ENCODE measurements around the gene SLC6A9. TPM values are rescaled to one million over a fixed set of nuclear protein-coding genes. Genes with fewer than 3 reads are reported as not detected.

SLC6A9 gene
- total and polyA plus RNA-seq, 4 donors: 21.9 to 143 (median 74.6) TPM

Other genes with a start within 250 kb of the SLC6A9 start
- under 1 TPM in 1 of 2 donors, not detected in 1; 0.61 TPM for gene ARTN, start 97.7 kb downstream of the SLC6A9 start, total RNA-seq
- 1 to 10 TPM; 1.9 to 3.2 TPM for gene ARTN, start 97.7 kb downstream of the SLC6A9 start, polyA plus RNA-seq (ENCODE audit: insufficient read length in 2 of 2)
- gene IPO13, start 84.5 kb downstream of the SLC6A9 start, total RNA-seq: 10 to 100 TPM; 22.6 to 37.1 TPM
- gene IPO13, start 84.5 kb downstream of the SLC6A9 start, polyA plus RNA-seq (ENCODE audit: insufficient read length in 2 of 2): 10 to 100 TPM; 68.6 to 73.2 TPM
- 10 to 100 TPM; 14.3 to 15.4 TPM for gene DPH2, start 61.5 kb downstream of the SLC6A9 start, total RNA-seq
- 10 to 100 TPM; 23.0 to 27.4 TPM for gene DPH2, start 61.5 kb downstream of the SLC6A9 start, polyA plus RNA-seq (ENCODE audit: insufficient read length in 2 of 2)
- 100 to 1,000 TPM; 170 to 173 TPM for gene ATP6V0B, start 56.5 kb downstream of the SLC6A9 start, total RNA-seq
- 100 to 1,000 TPM; 223 to 264 TPM for gene ATP6V0B, start 56.5 kb downstream of the SLC6A9 start, polyA plus RNA-seq (ENCODE audit: insufficient read length in 2 of 2)
- gene B4GALT2, start 52.3 kb downstream of the SLC6A9 start, total RNA-seq: 10 to 100 TPM; 34.8 to 85.7 TPM
- gene B4GALT2, start 52.3 kb downstream of the SLC6A9 start, polyA plus RNA-seq (ENCODE audit: insufficient read length in 2 of 2): 100 to 1,000 TPM; 134 to 139 TPM
- 10 to 100 TPM in 1 of 2 donors, 1 to 10 TPM in 1; 5.4 to 12.4 TPM for gene CCDC24, start 39.9 kb downstream of the SLC6A9 start, total RNA-seq
- gene CCDC24, start 39.9 kb downstream of the SLC6A9 start, polyA plus RNA-seq (ENCODE audit: insufficient read length in 2 of 2): 10 to 100 TPM; 18.2 to 25.6 TPM
- gene KLF17, start 87.4 kb upstream of the SLC6A9 start, total RNA-seq: under 1 TPM; 0.17 to 0.69 TPM
- gene KLF17, start 87.4 kb upstream of the SLC6A9 start, polyA plus RNA-seq (ENCODE audit: insufficient read length in 2 of 2): under 1 TPM; 0.22 to 0.36 TPM
- not detected for gene KLF18, start 110.2 kb upstream of the SLC6A9 start, total RNA-seq
- gene KLF18, start 110.2 kb upstream of the SLC6A9 start, polyA plus RNA-seq (ENCODE audit: insufficient read length in 2 of 2): not detected
- gene DMAP1, start 182.0 kb upstream of the SLC6A9 start, total RNA-seq: 10 to 100 TPM; 22.8 to 27.2 TPM
- 10 to 100 TPM; 63.6 to 78.5 TPM for gene DMAP1, start 182.0 kb upstream of the SLC6A9 start, polyA plus RNA-seq (ENCODE audit: insufficient read length in 2 of 2)

Measured in spinal cord (tissue), 4 donors.